ENCODE results near the gene LLGL2. TPM values are rescaled to one million over a fixed set of nuclear protein-coding genes. Genes with fewer than 3 reads are reported as not detected.
A peak's percentile ranks its signal among the peaks of the same experiment; 100 is the strongest.

The LLGL2 gene
- total RNA-seq, 1 experiment from 2014 or later, result 156 TPM

- Histone ChIP-seq H3K4me3 (no peak overlapping the region), H3K36me3 (ENCODE audit: low read depth) (no peaks in the 10 kb centered on the region; the same call in 1 of the 2 replicates), H3K27ac (no peak overlapping the region), H3K9me2 (ENCODE audit: insufficient read depth) (no peaks in the 10 kb centered on the region), H3K9me3 (ENCODE audit: insufficient read depth, low read depth) (no peaks in the 10 kb centered on the region), H4K20me1 (ENCODE audit: insufficient read depth) (no peaks in the 10 kb centered on the region), H3F3A (ENCODE audit: insufficient read depth, low read depth) (peaks cover 22% of the 10 kb centered on the region), H2AFZ (no peak overlapping the region), H3K4me2 (no peak overlapping the region), H3K27me3 (ENCODE audit: insufficient read depth, low read depth) (no peaks in the 10 kb centered on the region), H3K4me1 (replicated peaks; ENCODE audit: insufficient read depth) (peaks cover 32% of the 10 kb centered on the region), H3K79me2 (ENCODE audit: low read depth) (0 out of 2 replicates have a peak, but pooled peaks cover 5% of the 10 kb centered on the region)
- DNase-seq, result no peak
- ChIA-PET CTCF (no interaction called here), POLR2A (ENCODE audit: unreplicated experiment) (no interaction called here)
- intact Hi-C loops (cut with micrococcal nuclease; ENCODE audit: unreplicated experiment), result no loop called here
- no TSS peak for BruUV-seq (replicated peaks)
- TF ChIP-seq CTCF (conservative IDR thresholded peaks at IDR 0.05), result no peak
- TF ChIP-seq EZH2 (IDR thresholded peaks at IDR 0.05; ENCODE audit: low read depth), result no peak
Observed at GRCh38 chr17:75558666-75559530, 33.4 kb downstream of the LLGL2 start.

GRCh38 chr17:75559958-75560533 is 34.5 kb downstream of the LLGL2 start:
- H3K4me1 ChIP-seq (replicated peaks; ENCODE audit: insufficient read depth), result peaks cover 40% of the 10 kb centered on the region
- BruUV-seq (replicated peaks), result no TSS peak
- no peaks in the 10 kb centered on the region for H3K9me3 ChIP-seq (ENCODE audit: insufficient read depth, low read depth)
- H3K79me2 ChIP-seq (ENCODE audit: low read depth), result 0 out of 2 replicates have a peak, but pooled peaks cover 5% of the 10 kb centered on the region
- DNase-seq, result no peak
- no peaks in the 10 kb centered on the region for H3K9me2 ChIP-seq (ENCODE audit: insufficient read depth)
- H3K4me3 ChIP-seq, result no peak overlapping the region
- no peaks in the 10 kb centered on the region; the same call in 1 of the 2 replicates for H3K36me3 ChIP-seq (ENCODE audit: low read depth)
- no peaks in the 10 kb centered on the region for H3K27me3 ChIP-seq (ENCODE audit: insufficient read depth, low read depth)
- intact Hi-C loops (cut with micrococcal nuclease; ENCODE audit: unreplicated experiment), result no loop called here
- no peaks in the 10 kb centered on the region for H4K20me1 ChIP-seq (ENCODE audit: insufficient read depth)
- ChIA-PET CTCF (no interaction called here), POLR2A (ENCODE audit: unreplicated experiment) (no interaction called here)
- H3K4me2 ChIP-seq, result 0 out of 2 replicates have a peak overlapping the region, but pooled peaks have one; percentile 4
- H3F3A ChIP-seq (ENCODE audit: insufficient read depth, low read depth), result peaks cover 32% of the 10 kb centered on the region
- no peak for TF ChIP-seq CTCF (conservative IDR thresholded peaks at IDR 0.05)
- TF ChIP-seq EZH2 (IDR thresholded peaks at IDR 0.05; ENCODE audit: low read depth), result no peak
- H2AFZ ChIP-seq, result no peak overlapping the region
- H3K27ac ChIP-seq, result no peak overlapping the region

DNA sequence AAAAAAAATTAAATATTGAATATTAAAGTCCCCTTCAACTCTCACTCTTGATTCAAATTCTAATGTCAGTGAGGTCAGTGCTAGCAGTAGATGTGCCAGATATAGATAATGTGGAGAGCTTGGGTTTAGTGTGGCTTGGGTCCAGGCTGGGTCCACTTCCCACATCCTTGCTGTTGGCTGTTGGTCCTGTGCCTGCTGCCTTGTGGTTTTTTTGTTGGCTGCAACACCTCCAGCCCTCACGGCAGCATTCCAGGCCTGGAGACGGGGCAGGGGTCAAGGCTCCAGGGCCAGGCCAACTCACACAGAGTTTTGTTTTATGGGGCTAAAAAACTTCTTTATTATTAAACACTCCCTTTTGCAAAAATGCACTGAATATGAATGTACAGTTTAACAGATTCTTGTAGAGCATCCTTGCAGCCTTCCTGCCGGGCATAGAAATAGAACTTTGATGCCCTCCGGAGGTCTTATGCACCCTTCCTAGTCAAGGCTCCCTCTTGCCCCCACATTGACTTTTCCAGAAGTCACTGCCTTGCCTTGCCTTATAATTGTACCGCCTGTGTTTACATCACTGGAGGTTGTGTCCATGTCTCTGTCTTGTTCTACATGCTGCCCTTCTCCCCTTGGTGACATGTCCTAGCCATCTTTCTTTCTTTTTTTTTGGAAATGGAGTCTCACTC is 36.6 kb downstream of the LLGL2 start:
- TF ChIP-seq CTCF (conservative IDR thresholded peaks at IDR 0.05), result no peak
- TF ChIP-seq EZH2 (IDR thresholded peaks at IDR 0.05; ENCODE audit: low read depth), result no peak
- H3K4me1 ChIP-seq (replicated peaks; ENCODE audit: insufficient read depth), result peaks cover 39% of the 10 kb centered on the region
- no peaks in the 10 kb centered on the region; the same call in 1 of the 2 replicates for H3K36me3 ChIP-seq (ENCODE audit: low read depth)

More for the DNA sequence above, 36.6 kb downstream of the LLGL2 start:
- H3K4me2 ChIP-seq, result no peak overlapping the region
- no peak overlapping the region for H2AFZ ChIP-seq
- no peaks in the 10 kb centered on the region for H3K27me3 ChIP-seq (ENCODE audit: insufficient read depth, low read depth)
- BruUV-seq (replicated peaks), result no TSS peak
- H3K4me3 ChIP-seq, result no peak overlapping the region
- ChIA-PET CTCF (no interaction called here), POLR2A (ENCODE audit: unreplicated experiment) (no interaction called here)
- H4K20me1 ChIP-seq (ENCODE audit: insufficient read depth), result no peaks in the 10 kb centered on the region; the same call in 1 of the 2 replicates
- H3K79me2 ChIP-seq (ENCODE audit: low read depth), result no peaks in the 10 kb centered on the region
- H3K9me2 ChIP-seq (ENCODE audit: insufficient read depth), result no peaks in the 10 kb centered on the region
- intact Hi-C loops (cut with micrococcal nuclease; ENCODE audit: unreplicated experiment), result no loop called here
- no peak for DNase-seq
- no peaks in the 10 kb centered on the region for H3K9me3 ChIP-seq (ENCODE audit: insufficient read depth, low read depth)
- peaks cover 23% of the 10 kb centered on the region for H3F3A ChIP-seq (ENCODE audit: insufficient read depth, low read depth)
- H3K27ac ChIP-seq, result no peak overlapping the region

All from PC-9 (cell line).